Measurements from ENCODE around the gene DCP1A.
"Not testable (repeated sequence)": the region's sequence is repeated elsewhere in the genome, so short reads cannot be mapped to it uniquely, and the experiment has no call there.

The DCP1A gene

GRCh38 chr3:53327986-53328385 is 19.4 kb downstream of the DCP1A start:
- not testable (repeated sequence) for DNase-seq

- DNase-seq = no peak
These were observed 23.2 kb downstream of the DCP1A start for GRCh38 chr3:53324105-53324504.

GRCh38 chr3:53320697-53321096 is 26.6 kb downstream of the DCP1A start:
- no peak for DNase-seq

- DNase-seq = no peak
These were observed 28.8 kb downstream of the DCP1A start for GRCh38 chr3:53318522-53318921.

GRCh38 chr3:53312832-53313231 is 34.5 kb downstream of the DCP1A start:
- DNase-seq = no peak

DNA sequence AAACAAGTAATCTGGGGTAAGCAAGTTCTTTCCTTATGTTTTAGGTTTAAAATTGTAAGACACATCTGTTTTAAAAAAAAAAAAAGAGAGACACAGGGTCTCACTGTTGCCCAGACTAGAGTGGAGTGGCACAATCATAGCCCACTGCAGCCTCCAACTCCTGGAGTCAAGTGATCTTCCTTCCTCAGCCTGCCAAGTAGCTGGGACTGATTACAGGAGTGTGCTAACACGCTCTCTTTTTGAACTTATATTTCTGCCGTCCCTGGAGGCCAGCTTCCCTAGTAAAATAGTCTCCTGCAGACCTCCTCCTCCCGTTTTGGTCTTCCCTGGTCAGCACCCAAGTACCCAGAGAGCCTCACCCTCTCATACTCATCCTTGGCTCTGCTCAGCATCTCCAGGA is 35.5 kb downstream of the DCP1A start:
- no peak for DNase-seq

- DNase-seq = no peak
These were observed 43.4 kb downstream of the DCP1A start for GRCh38 chr3:53303957-53304356.

DNA sequence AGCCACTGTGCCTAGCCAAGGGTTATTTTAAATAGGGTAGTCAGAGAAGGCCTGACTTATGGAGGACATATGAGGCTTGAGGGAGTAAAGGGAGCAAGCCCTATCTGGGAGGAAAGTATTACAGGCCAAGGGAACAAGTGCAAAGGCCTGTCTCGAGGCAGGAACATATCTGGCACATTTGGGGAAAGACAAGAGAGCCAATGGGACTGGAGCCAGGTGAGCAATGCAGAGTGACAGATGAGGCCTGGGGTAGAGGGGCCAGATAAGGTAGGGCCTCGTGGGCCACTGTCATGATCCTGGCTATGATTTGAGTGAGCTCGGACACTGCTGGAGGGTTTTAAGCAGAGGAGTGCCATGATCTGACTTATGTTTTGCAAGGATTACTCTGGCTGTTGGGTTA is 43.8 kb downstream of the DCP1A start:
- DNase-seq = no peak

DNA sequence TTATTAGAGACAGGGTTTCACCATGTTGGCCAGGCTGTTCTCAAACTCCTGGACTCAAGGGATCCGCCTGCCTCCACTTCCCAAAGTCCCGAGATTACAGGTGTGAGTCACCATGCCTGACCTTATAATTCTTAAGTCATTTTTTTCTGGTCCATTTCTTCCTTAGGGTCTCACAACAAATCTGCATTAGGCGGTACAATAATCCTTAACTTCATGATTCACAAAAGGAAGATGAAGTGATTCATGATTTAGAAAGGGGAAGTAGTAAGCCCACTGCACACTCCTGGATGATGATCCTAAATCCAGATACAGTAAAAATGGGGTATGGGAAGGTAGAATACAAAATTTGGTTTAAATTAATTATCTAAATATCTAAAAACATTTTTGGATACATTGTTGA is 46.5 kb downstream of the DCP1A start:
- no peak for DNase-seq

GRCh38 chr3:53299611-53300023 is 47.7 kb downstream of the DCP1A start:
- DNase-seq = not testable (repeated sequence)

- DNase-seq = no peak
These were observed 51.9 kb downstream of the DCP1A start for GRCh38 chr3:53295410-53295809.

- DNase-seq = no peak
These were observed 53.5 kb downstream of the DCP1A start for GRCh38 chr3:53293867-53294266.

GRCh38 chr3:53288214-53288613 is 59.1 kb downstream of the DCP1A start:
- no peak for DNase-seq

- DNase-seq = no peak
These were observed 60.2 kb downstream of the DCP1A start for GRCh38 chr3:53287131-53287629.

GRCh38 chr3:53286727-53287126 is 60.6 kb downstream of the DCP1A start:
- DNase-seq = no peak

- no peak for DNase-seq
These were observed 64.8 kb downstream of the DCP1A start for GRCh38 chr3:53282581-53282980.

- DNase-seq = no peak
These were observed 68.7 kb downstream of the DCP1A start for GRCh38 chr3:53278667-53279066.

DNA sequence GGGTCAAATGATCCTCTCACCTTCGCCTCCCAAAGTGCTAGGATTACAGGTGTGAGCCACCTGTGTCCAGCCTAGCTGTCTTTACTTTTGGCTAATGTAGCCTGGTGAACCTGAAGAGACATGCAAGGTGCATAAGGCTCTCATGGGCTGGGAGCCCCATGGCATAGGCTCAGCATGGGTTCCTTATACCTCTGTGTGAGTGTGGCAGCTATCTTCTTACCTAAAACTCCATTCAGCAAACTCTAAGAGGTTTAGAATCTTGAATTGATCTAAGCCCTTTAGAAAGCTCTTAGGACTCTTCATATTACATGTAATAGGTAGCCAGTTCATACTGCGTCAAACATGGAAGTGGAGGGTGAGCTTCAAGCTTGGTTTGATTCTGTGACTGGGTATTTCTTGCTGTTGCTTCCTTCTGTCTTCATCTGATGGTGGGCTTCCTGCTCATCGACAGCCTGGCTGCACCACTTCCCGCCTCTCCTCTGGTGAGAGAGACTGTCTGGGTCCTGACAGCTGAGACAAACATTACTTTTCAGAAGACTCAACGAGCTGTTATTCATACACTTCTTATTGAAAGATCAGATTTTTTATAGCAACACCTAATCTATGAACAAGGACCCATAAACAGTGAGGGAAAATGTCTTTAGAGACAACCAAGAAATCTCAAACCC is 72.3 kb downstream of the DCP1A start:
- DNase-seq = no peak

DNA sequence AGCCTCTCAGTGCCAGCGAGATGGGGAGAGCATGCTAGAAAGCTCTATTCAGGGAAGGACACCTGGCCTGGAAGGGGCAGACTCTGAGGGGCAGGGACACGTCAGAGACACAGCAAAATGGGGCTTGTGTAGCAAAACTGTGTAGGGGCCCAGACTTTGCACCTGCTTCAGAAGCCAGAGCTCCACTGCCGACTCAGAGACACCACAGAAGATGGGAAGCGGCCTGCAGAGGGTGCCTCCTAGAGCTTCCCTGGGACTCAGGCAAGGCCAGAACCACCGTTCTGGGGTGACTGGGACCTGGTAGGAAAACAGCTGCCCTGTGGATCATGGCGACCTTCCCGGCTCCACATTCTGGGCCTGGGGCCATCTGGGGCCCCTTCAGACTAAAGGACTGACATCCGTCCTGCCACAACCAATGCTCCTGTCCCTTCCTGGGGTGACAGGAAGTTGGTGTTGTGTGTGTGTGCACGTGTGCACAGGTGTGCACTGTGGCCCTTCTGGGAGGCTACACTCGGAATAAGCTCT is 74.1 kb downstream of the DCP1A start:
- no peak for DNase-seq

GRCh38 chr3:53269888-53270880 is 77.2 kb downstream of the DCP1A start:
- no peak for DNase-seq

- DNase-seq = not testable (repeated sequence)
These were observed 78.2 kb downstream of the DCP1A start for GRCh38 chr3:53269193-53269592.

- no peak for DNase-seq
These were observed 79.6 kb downstream of the DCP1A start for GRCh38 chr3:53267766-53268165.

- DNase-seq = no peak
These were observed 82.6 kb downstream of the DCP1A start for GRCh38 chr3:53264718-53265117.

DNA sequence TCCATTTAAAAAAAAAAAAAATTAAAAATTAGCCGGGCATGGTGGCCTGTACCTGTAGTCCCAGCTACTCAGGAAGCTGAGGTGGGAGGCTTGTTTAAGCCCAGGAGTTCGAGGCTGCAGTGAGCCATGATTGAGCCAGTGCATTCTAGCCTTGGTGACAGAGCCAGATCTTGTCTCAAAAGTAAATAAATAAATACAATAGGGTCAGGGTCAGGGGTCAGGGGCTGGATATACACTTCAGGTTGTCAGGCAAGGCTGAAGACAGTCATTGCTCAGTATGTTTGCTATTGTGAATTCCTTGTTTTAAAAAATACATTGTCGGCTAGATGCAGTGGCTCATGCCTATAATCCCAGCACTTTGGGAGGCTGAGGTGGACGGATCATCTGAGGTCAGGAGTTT is 83.4 kb downstream of the DCP1A start:
- no peak for DNase-seq
